Brain microvascular endothelial cell (primary cell): ENCODE data around the gene FAF2.

Experiments used
- DNase-seq: peaks from one replicate; pipeline ENCODE4 v3.0.0-alpha.2; 2020
- H3K27ac ChIP-seq: fragments of 250-450 bp; sonication (Bioruptor Pico); 2 replicates; pipeline ENCODE4 v1.5.1; 2020; ENCODE audit warnings: mild to moderate bottlenecking, moderate library complexity
- H3K27me3 ChIP-seq: fragments of 250-450 bp; sonication (Bioruptor Pico); replicated peaks from 2 replicates; pipeline ENCODE4 v1.5.1; 2020; ENCODE audit warnings: mild to moderate bottlenecking
- H3K36me3 ChIP-seq: fragments of 250-450 bp; sonication (Bioruptor Pico); replicated peaks from 2 replicates; pipeline ENCODE4 v1.5.1; 2020; ENCODE audit warnings: mild to moderate bottlenecking
- H3K4me3 ChIP-seq: 2 replicates; pipeline ENCODE4 v1.5.1; 2011; ENCODE audit warnings: low read depth, mild to moderate bottlenecking, control low read depth, low read length, moderate library complexity
- CTCF ChIP-seq: IDR thresholded peaks from 2 replicates; pipeline ENCODE4 v1.5.1; 2011; ENCODE audit warnings: low read depth, mild to moderate bottlenecking, moderate library complexity, low read length, control low read depth, inconsistent platforms; ENCODE audit errors: missing control alignments
- in situ Hi-C: cut with HindIII; loops from 2 replicates; pipeline ENCODE4 v1.10.0; 2017; ENCODE audit warnings: low sequenced_read_pairs, low pct_ligation_motif_present

FAF2 gene

GRCh38 chr5:176524987-176525386 is 76.8 kb downstream of the FAF2 start:
- no peaks in the 10 kb centered on the region for H3K27me3 ChIP-seq
- in situ Hi-C loops: no loop called here
- H3K27ac ChIP-seq: no peak overlapping the region
- no peak for DNase-seq
- H3K36me3 ChIP-seq: peaks cover 24% of the 10 kb centered on the region
- TF ChIP-seq CTCF: no peak
- H3K4me3 ChIP-seq: no peak overlapping the region

- DNase-seq: no peak
- no peak overlapping the region for H3K4me3 ChIP-seq
- no peak overlapping the region for H3K27ac ChIP-seq
- in situ Hi-C loops: no loop called here
- peaks cover 28% of the 10 kb centered on the region for H3K36me3 ChIP-seq
- TF ChIP-seq CTCF: no peak
- H3K27me3 ChIP-seq: no peaks in the 10 kb centered on the region
These were observed 77.5 kb downstream of the FAF2 start for GRCh38 chr5:176525677-176526076.

- peaks cover 34% of the 10 kb centered on the region for H3K36me3 ChIP-seq
- in situ Hi-C loops: no loop called here
These were observed 78.3 kb downstream of the FAF2 start for GRCh38 chr5:176526462-176526861.

GRCh38 chr5:176527246-176528222 is 79.3 kb downstream of the FAF2 start:
- in situ Hi-C loops: no loop called here
- TF ChIP-seq CTCF: no peak
- no peaks in the 10 kb centered on the region for H3K27me3 ChIP-seq
- H3K4me3 ChIP-seq: no peak overlapping the region
- no peak overlapping the region for H3K27ac ChIP-seq
- H3K36me3 ChIP-seq: peaks cover 36% of the 10 kb centered on the region
- DNase-seq: no peak

More at GRCh38 chr5:176526462-176526861, 78.3 kb downstream of the FAF2 start:
- no peak for DNase-seq
- Histone ChIP-seq H3K27me3 (no peaks in the 10 kb centered on the region), H3K27ac (no peak overlapping the region), H3K4me3 (no peak overlapping the region)
- no peak for TF ChIP-seq CTCF

GRCh38 chr5:176528301-176528700 is 80.1 kb downstream of the FAF2 start:
- DNase-seq: no peak
- H3K27me3 ChIP-seq: no peaks in the 10 kb centered on the region
- in situ Hi-C loops: no loop called here
- no peak for TF ChIP-seq CTCF
- H3K36me3 ChIP-seq: peaks cover 36% of the 10 kb centered on the region
- no peak overlapping the region for H3K4me3 ChIP-seq
- H3K27ac ChIP-seq: no peak overlapping the region

- H3K4me3 ChIP-seq: no peak overlapping the region
- no peak for TF ChIP-seq CTCF
- no peak overlapping the region for H3K27ac ChIP-seq
- H3K27me3 ChIP-seq: no peaks in the 10 kb centered on the region
- peaks cover 36% of the 10 kb centered on the region for H3K36me3 ChIP-seq
- no peak for DNase-seq
- in situ Hi-C loops: no loop called here
These were observed 80.6 kb downstream of the FAF2 start for GRCh38 chr5:176528761-176529115.
